GM21515 (cell line): ENCODE results near the gene PCDH10.

Source experiments
- ATAC-seq: cut with Tn5 transposase; IDR thresholded peaks from one replicate; pipeline ENCODE4 v1.9.1; 2021; ENCODE audit not compliant: unreplicated experiment

The PCDH10 gene

GRCh38 chr4:133148690-133149363, at the start of gene PCDH10:
TSS of gene PCDH10 (plus strand) at chr4:133149294. CDS start at chr4:133150141, 847 bp downstream.
- ATAC-seq = no peak

GRCh38 chr4:133102043-133102442, 47.1 kb upstream of the PCDH10 start:
- no peak for ATAC-seq

DNA sequence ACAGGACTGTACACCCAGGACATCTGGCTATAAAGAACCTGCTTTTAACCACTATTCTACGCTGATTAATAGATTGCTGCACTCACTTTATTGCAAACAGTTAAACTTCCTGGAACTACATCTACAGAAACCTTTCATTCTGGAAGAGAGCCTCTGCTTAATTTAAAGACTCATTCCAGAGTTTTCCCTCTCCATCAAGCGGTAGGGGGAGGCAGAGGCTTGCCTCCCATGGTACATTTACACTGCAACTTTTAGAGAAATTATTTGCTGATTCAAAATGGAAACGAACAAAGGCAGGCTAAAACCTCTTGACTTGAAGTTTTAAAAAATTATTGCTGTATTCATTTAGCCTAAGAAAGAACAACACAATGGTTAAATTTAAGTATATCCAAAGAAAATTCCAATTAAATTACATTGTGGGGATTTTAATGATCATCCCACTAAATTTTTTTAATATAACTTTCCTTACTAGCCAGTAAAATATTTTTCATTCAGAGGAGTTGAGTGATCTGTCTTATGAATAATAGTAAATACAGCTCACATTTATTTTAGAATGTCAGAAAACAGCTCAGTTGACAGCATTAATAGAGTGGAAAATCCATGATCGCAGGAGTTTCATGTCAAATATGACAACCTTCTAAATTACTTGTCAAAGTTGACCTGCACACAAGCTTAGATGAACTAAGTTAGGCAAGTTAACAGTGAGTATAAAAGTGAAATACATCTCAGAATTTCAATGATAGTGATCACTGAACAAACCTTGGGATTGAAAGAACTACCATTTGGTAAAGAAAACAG, 46.3 kb upstream of the PCDH10 start:
- ATAC-seq = no peak

DNA sequence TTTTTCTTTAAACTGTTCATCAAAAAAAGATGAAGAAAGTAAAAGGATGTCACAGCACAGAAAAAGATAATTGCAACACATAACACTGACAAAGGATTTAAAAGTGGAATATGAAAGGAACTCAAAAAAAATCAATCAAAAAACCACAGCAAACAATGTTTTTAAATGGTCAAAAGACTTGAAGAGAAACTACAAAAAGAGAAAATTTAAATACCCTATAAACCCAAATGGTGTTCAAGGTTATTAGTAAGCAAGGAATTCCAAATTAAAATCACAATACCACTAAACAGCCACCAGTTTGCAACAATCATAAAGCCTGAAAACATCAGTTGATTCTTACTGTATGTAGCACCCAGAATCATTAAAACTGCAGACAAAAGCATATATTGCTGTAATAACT, 36.5 kb upstream of the PCDH10 start:
- no peak for ATAC-seq

GRCh38 chr4:133124746-133125145, 24.3 kb upstream of the PCDH10 start:
- no peak for ATAC-seq

- ATAC-seq = no peak
Observed at GRCh38 chr4:133127500-133127899, 21.6 kb upstream of the PCDH10 start.

DNA sequence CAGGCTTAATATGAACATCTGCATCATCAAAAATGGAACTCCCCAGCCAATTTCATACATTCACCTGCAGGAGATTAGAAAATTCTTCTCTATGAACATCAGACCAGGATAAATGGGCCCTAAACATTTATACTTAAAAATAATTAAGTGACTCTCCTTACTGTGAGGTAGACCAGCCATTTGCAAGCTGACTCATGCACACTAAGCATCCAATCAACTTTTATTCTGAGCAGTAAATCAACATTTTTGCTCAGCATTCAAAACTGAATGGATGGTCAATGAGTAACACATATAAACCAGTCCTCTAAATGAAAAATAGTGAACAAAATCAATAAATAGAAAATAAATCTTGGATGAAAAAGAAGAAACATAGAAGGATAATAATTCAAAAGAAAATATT, 19.9 kb upstream of the PCDH10 start:
- no peak for ATAC-seq

DNA sequence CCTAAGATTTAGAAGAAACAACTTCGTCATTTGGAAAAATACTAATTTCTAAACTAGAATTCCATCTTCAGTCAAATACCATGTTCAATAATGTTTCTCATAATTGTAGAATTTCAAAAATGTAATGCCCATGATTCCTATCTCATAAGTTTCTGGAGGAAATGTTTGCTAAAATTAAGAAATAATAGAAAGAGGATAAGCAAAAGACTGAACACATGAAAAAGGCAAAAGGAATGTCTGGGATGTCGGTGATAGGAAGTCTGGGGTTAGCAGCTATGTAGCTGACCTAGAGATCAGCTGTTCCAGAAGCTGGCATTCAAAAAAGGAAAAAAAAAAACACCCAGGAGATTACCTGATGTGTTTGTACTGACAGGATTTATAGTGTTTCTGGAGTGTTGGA, 18.9 kb upstream of the PCDH10 start:
- ATAC-seq = no peak

- no peak for ATAC-seq
Observed at GRCh38 chr4:133131829-133132460, 17.1 kb upstream of the PCDH10 start.

- ATAC-seq = no peak
Observed at GRCh38 chr4:133136833-133137232, 12.3 kb upstream of the PCDH10 start.

DNA sequence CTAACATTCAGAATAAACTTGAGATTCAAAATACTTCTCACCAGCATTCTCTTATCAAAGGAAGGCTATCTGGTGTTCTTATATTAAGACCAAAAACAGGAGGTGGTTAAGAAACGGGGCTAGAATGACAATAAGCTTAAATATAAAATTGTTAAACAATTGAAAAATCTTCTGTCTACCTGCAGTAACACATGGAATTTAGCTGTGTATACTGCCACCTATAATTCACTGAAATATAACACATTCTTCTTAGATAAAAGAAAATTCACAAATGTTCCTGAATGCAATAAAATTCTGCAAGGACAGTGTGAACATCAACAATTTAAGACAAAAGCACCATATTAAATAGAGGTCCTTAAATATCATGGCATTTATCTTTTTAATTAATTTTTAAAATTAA, 11.5 kb upstream of the PCDH10 start:
- ATAC-seq = no peak

DNA sequence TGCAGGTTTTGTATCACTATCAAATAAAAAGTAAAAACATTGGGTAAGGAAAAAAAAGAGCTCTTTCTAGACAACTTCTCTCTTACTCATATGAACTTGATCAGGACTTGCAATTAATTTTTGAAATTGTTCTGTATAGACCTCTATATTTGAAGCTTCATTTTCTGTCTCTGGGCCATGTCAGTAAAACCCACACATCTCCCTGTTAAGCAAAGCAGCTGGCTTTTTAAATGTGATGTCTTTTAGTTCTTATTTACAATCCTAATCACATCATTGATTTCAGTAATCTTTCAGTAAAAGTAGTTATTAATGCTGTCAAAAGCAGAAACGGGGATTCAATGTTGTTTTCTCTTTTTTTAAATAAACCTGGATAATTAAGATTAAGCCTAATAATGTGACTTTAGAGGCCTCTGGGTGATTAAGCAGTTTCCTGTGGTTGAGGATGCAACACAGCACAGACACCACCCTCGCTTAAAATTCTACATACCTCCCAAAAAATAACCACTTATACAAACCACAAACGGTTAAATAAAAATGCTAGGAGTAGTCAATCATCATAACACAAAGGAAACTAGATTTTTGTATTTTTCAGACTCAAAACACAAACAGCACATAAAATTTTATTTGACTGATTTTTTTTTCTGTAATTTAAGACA, 5.2 kb upstream of the PCDH10 start:
- no peak for ATAC-seq

GRCh38 chr4:133145241-133145640, 3.9 kb upstream of the PCDH10 start:
- ATAC-seq = no peak

DNA sequence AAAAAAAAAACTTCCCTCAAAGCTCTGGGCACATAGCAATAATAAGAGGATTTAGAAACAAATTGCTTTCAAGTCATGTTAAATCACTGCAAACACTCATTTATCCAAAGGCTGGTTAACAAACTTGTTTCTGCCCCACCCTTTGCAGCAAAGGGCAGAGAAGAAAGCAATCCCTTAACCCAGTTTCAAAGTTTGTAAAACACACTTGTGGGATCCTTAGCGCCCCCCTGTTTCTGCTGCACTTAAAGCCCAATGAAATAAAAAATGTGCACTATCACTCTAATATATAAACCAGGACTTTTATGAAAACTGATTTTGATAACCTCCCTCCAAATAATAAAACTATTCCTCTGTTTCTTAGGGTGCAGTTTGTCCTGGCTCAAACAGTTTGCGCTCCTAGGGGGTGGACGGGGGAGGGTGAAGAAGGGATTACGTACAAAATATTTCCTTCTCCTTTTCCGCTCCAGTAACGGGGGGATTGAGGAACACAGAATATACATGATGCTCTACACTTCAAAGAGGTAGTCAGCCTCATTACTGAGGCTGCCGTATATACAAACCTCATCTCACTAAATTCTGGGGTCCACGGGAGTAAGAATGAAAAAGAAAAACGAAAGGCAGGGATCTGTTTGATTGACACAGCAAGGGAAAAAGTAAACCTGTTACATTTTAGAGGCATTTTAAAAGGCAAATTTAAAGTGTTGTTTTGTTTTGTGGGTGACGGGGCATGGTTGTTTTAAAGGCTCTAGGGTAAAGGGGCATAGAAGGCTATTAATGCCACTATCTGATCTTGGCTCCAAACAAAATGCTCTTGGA, 3.1 kb upstream of the PCDH10 start:
- no peak for ATAC-seq

GRCh38 chr4:133146574-133147241, 2.4 kb upstream of the PCDH10 start:
- ATAC-seq = no peak

DNA sequence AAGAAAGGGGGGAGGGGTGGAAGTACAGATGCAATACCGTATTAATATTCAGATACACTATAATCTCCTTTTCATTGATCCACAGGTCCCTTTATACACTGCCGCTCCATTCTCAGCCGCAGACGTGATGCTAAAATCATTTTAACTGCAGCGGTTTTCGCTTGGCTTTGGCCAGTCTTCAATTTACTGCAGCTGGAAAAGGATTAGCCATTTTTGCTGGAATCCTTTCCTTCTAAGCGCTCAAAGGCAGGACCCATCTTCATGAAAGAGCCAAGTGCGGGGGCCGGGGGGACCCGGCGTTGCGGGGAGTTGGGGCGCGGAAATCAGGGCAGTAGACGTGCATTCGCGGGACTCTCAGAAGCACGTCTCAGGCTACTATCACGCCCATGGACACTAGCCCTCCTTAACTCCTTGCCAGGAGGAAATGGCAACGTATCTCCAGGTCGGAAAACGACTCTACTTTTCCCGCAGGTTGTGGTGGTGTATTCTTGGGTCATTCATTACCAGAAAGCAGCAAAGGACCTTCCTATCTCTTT, 1.7 kb upstream of the PCDH10 start:
- ATAC-seq = no peak

- ATAC-seq = no peak
Observed at GRCh38 chr4:133147921-133148689, 989 bp upstream of the PCDH10 start.

DNA sequence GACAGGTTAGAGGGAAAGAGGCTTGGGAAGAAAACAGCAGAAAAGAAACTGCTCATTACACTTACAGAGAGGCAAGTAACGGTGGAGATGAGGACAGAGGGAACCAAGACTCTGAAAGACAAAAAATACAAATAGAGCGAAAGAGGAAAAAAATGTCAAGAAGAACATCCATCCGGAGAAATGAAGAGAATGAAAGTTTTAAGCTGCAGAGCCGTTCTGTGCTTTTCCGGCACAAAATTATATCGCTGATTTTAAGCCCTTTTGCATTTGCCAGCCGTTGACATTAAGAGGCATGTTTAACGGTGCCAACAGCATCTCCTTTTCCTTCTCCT, 236 bp downstream of the PCDH10 start:
- no peak for ATAC-seq

GRCh38 chr4:133149932-133150471, 908 bp downstream of the PCDH10 start:
- ATAC-seq = no peak
